AG09319 (cell line): Measurements from ENCODE around the gene SLC30A7.
A peak's percentile ranks its signal among the peaks of the same experiment; 100 is the strongest.

Experiments used
- DNase-seq: peaks from one replicate; pipeline ENCODE4 v3.0.0-alpha.2; 2010; ENCODE audit warnings: low read depth; ENCODE audit errors: extremely low read depth
- CTCF ChIP-seq: IDR thresholded peaks from 2 replicates; pipeline ENCODE4 v1.5.1; 2011; ENCODE audit warnings: low read depth, mild to moderate bottlenecking, inconsistent platforms, low read length, moderate library complexity

SLC30A7 gene

GRCh38 chr1:101017448-101017847 lies 121.6 kb downstream of the SLC30A7 start:
- no peak for TF ChIP-seq CTCF
- DNase-seq, result no peak

- DNase-seq, result peak; percentile 30
- TF ChIP-seq CTCF, result no peak
Measured at GRCh38 chr1:101022294-101022693, 126.4 kb downstream of the SLC30A7 start.

- TF ChIP-seq CTCF, result no peak
- no peak for DNase-seq
Measured at GRCh38 chr1:101025283-101025656, 129.4 kb downstream of the SLC30A7 start.

- no peak for TF ChIP-seq CTCF
- peak; percentile 79 for DNase-seq
Measured at GRCh38 chr1:101025657-101026429, 130.0 kb downstream of the SLC30A7 start, which contains the start of gene DPH5. DPH5 (minus strand) TSS chr1:101025784; CDS start chr1:101025443, 341 bp downstream.

GRCh38 chr1:101026430-101026788 lies 130.5 kb downstream of the SLC30A7 start:
- no peak for TF ChIP-seq CTCF
- DNase-seq, result no peak

- DNase-seq, result no peak
- no peak for TF ChIP-seq CTCF
Measured at GRCh38 chr1:101027194-101027772, 131.4 kb downstream of the SLC30A7 start.

- no peak for DNase-seq
- TF ChIP-seq CTCF, result no peak
Measured at GRCh38 chr1:101028466-101028865, 132.6 kb downstream of the SLC30A7 start.
